ENCODE data around the gene PKHD1.

GRCh38 chr6:51740658-51741057 lies 346.8 kb downstream of the PKHD1 start:
- TF ChIP-seq POLR2A (IDR thresholded peaks at IDR 0.05): no peak
- TF ChIP-seq CTCF (IDR thresholded peaks at IDR 0.05): no peak

All from adrenal gland (tissue), 5 donors.